Measurements from ENCODE around the gene MYO5C.
"Not testable (repeated sequence)": the region's sequence is repeated elsewhere in the genome, so short reads cannot be mapped to it uniquely, and the experiment has no call there.

The MYO5C gene

DNA sequence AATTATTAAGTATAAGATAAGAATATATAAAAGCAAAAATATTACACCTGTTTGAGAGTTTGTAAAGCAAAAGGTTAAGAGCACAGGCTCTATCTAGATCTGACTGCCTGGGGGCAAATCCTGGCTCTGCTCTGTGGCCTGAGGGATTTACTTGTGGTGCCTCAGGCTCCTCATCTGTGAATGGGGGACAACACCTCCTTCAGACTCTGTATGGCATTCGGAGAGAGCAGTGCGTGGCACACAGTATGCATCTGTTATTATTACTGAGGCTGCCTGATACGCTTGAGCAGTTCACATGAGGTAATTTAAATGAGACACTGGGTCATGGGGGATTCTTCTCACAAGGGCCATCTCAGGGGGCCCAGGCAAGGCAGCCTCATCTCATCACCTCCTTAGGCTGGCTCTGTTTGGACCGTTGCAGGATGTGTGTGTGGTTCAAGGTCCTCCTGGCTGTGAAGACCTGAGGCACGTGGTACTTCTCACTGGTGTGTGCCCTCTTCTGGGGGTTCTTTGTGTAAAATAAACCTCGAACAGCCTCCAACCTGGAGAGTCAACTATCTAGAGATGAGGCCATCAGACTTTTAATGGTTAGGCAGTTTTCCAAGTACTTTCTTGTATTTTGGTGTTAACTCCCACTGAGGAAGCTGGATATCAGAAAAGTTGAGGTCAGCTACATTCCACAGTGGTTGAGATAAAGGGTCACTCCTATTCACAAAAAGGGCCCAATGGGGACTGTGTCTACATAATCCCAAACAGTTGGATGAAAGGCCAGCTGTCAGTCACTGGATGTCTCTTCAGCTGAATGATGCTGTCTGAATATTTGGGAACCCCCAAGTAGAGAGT lies 113.4 kb downstream of the MYO5C start:
- H3K36me3 ChIP-seq (ENCODE audit: control insufficient read depth, insufficient read depth, low read length): no peaks in the 10 kb centered on the region
- H3K9me3 ChIP-seq (ENCODE audit: control insufficient read depth, low read length): no peaks in the 10 kb centered on the region
- no peak overlapping the region for H3K27ac ChIP-seq (ENCODE audit: insufficient read depth, low read depth, low read length, poor library complexity, severe bottlenecking)
- 85 to 92% methylated on average over 6 of the region's 6 CpGs for whole genome bisulfite sequencing, 2 experiments
- H3K4me3 ChIP-seq (ENCODE audit: insufficient read depth, low read depth, low read length): no peak overlapping the region
- peaks cover 6% of the 10 kb centered on the region for H3K4me1 ChIP-seq (ENCODE audit: control insufficient read depth, insufficient read depth, low read length)
- H3K27me3 ChIP-seq (ENCODE audit: control insufficient read depth, insufficient read depth, low read length, poor library complexity, severe bottlenecking): peaks cover 34% of the 10 kb centered on the region

DNA sequence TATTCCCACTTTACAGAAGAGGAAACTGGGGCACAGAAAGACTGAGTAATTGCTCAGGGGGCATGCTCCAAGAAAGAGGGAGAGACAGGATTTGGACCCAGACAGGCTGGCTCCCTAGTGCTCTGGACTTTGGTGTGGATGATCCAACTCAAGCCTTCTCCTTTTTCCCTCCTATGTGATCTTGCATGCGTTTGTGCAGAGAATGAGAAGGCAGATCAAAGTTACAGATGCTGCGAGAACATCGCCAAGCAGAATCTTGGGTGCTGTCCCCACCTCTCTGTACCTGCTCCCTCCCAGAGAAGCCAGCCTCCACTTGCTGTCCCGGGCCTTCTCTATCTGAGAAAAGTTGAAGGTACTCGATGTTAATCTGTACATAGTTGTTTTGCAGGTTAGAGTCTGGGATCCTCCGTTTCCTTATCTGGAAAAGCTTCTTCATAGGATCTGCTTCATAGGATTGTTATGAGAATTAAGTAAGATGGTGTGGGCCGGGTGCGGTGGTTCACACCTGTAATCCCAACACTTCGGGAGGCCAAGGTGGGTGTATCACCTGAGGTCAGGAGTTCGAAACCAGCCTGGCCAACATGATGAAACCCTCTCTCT lies 114.7 kb downstream of the MYO5C start:
- no peak overlapping the region for H3K27ac ChIP-seq (ENCODE audit: insufficient read depth, low read depth, low read length, poor library complexity, severe bottlenecking)
- peaks cover 34% of the 10 kb centered on the region for H3K27me3 ChIP-seq (ENCODE audit: control insufficient read depth, insufficient read depth, low read length, poor library complexity, severe bottlenecking)
- H3K36me3 ChIP-seq (ENCODE audit: control insufficient read depth, insufficient read depth, low read length): no peaks in the 10 kb centered on the region
- peaks cover 6% of the 10 kb centered on the region for H3K4me1 ChIP-seq (ENCODE audit: control insufficient read depth, insufficient read depth, low read length)
- H3K4me3 ChIP-seq (ENCODE audit: insufficient read depth, low read depth, low read length): peak overlapping the region; percentile 64
- whole genome bisulfite sequencing, 2 experiments: 83% methylated on average over 10 of the region's 10 CpGs
- H3K9me3 ChIP-seq (ENCODE audit: control insufficient read depth, low read length): no peaks in the 10 kb centered on the region

DNA sequence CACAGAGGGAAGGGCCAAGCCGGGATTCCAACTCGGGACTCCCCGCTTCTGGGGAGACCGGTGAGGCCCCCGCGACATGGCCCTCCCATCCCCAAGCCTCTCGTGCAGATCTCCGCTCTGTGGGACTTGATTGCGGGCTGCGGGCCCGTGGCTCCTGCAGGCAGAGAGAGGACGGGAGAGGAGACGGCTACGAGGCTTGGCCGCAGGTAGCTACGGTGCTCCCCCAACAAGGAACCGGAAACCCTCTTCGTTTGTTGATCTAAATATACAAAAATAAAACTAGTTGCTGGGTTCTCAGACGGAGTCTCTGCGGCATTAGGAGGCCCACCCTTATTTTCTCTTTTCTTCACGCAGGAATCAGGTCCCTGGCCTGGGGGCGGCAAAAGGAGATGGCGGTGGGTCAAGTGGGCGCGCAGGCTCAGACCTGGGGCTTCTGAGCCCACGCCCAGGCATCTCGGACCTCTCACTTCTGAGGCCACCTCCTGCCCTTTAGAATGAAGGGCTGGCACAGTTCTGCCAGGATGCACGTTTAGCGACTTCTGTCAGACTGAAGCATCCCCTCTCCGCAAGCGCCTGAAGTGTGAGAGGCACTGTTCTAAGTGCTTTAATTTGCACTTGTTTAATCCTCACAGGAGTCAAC lies 115.3 kb downstream of the MYO5C start:
- H3K36me3 ChIP-seq (ENCODE audit: control insufficient read depth, insufficient read depth, low read length): no peaks in the 10 kb centered on the region
- no peak overlapping the region for H3K27ac ChIP-seq (ENCODE audit: insufficient read depth, low read depth, low read length, poor library complexity, severe bottlenecking)
- WGBS, 2 experiments: 9% methylated on average over 31 of the region's 31 CpGs
- peaks cover 34% of the 10 kb centered on the region for H3K27me3 ChIP-seq (ENCODE audit: control insufficient read depth, insufficient read depth, low read length, poor library complexity, severe bottlenecking)
- H3K9me3 ChIP-seq (ENCODE audit: control insufficient read depth, low read length): no peaks in the 10 kb centered on the region
- H3K4me3 ChIP-seq (ENCODE audit: insufficient read depth, low read depth, low read length): peak overlapping the region; percentile 64
- peaks cover 6% of the 10 kb centered on the region for H3K4me1 ChIP-seq (ENCODE audit: control insufficient read depth, insufficient read depth, low read length)

DNA sequence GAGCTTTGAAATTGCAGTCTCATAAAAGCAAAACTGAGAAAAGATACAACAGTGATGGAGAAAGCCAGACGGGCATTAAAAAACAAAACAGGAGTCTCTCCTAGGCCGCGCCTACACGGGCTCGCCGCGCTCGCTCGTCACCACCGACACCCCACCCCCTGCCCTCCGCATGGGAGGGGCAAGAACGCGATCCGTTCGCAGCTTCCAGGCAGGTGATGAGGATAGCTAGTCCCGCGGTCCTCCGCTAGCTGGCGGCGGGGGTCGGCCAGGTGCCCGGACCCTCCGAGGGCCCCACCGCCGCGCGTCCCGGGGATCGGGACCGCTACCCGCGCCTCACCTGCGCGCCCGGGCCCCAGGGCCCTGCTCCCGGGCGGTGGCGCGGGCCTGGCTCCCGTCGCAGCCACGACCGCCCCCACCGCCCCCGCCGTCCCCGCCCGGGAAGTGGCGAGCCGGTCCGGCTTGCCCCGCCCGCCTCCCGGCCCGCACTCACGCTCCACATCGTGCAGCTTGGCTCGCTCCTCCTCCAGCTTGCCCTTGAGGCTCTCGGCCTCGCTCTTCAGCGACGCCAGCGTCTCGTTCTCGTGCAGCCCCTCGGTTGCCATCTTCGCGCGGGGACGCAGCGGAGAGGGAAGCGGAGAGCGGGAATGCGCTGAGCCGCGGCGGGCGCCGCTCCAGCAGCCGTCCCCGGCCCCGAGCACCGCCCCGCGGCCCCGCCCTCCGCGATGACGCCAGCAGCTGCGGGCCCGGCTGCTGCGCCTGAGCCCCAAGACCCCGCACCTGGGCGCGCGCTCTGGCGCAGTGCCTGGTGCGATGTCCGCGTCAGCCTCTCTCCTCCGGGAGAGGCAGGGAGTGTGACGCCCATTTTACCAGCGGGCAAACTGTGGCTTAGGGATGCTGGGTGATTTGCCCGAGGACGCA lies 116.1 kb downstream of the MYO5C start:
- no peak overlapping the region for H3K27ac ChIP-seq (ENCODE audit: insufficient read depth, low read depth, low read length, poor library complexity, severe bottlenecking)

DNA sequence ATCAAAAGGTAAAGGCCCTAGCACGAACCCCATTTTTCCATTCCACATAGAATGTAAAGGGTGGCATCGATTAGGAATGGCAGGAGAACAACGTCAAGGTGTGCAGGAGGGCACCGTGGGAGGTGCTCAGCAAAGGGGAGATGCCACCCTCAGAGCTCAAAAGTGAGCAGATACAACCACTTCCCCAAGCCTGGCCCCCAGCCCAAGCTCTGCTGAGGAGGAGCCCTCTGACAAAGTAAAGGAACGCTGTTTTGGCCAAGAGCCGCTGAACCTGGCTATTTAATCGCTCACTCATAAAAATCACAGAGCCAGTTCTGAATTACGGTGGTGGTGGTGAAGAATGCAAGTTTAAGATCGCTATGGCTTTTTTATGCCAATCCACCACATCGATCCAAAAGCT lies 116.8 kb downstream of the MYO5C start:
- peak overlapping the region; percentile 64 for H3K4me3 ChIP-seq (ENCODE audit: insufficient read depth, low read depth, low read length)
- H3K4me1 ChIP-seq (ENCODE audit: control insufficient read depth, insufficient read depth, low read length): peaks cover 6% of the 10 kb centered on the region
- no peaks in the 10 kb centered on the region for H3K9me3 ChIP-seq (ENCODE audit: control insufficient read depth, low read length)
- H3K27ac ChIP-seq (ENCODE audit: insufficient read depth, low read depth, low read length, poor library complexity, severe bottlenecking): no peak overlapping the region
- H3K36me3 ChIP-seq (ENCODE audit: control insufficient read depth, insufficient read depth, low read length): no peaks in the 10 kb centered on the region
- 23 to 28% methylated on average over 10 of the region's 10 CpGs for WGBS, 2 experiments
- H3K27me3 ChIP-seq (ENCODE audit: control insufficient read depth, insufficient read depth, low read length, poor library complexity, severe bottlenecking): peaks cover 34% of the 10 kb centered on the region

More for the DNA sequence above, 116.1 kb downstream of the MYO5C start:
- Histone ChIP-seq H3K4me1 (ENCODE audit: control insufficient read depth, insufficient read depth, low read length) (peaks cover 6% of the 10 kb centered on the region), H3K36me3 (ENCODE audit: control insufficient read depth, insufficient read depth, low read length) (no peaks in the 10 kb centered on the region), H3K4me3 (ENCODE audit: insufficient read depth, low read depth, low read length) (peak overlapping the region; percentile 64), H3K9me3 (ENCODE audit: control insufficient read depth, low read length) (no peaks in the 10 kb centered on the region), H3K27me3 (ENCODE audit: control insufficient read depth, insufficient read depth, low read length, poor library complexity, severe bottlenecking) (peaks cover 34% of the 10 kb centered on the region)
- 0% methylated on average over 105 of the region's 105 CpGs for WGBS, 2 experiments

DNA sequence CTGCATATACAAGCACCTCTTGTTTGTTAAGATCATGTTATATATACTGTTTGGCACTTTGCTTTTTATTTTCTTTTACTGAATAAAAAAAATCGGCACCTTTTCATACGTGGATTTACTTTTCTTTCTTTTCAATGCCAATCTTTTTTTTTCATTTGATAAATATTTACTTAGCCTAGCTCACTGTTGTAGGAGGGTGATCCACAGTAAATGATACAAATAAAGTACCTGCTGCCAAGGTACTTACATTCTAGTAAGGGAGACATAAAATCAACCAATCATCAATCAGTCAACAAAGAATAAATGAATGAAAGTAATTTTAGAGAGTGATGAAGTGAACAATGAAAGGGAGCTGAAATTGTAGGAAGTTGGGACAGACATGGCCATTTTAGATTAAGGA lies 122.7 kb downstream of the MYO5C start:
- Histone ChIP-seq H3K27ac (ENCODE audit: insufficient read depth, low read depth, low read length, poor library complexity, severe bottlenecking) (no peak overlapping the region), H3K27me3 (ENCODE audit: control insufficient read depth, insufficient read depth, low read length, poor library complexity, severe bottlenecking) (no peaks in the 10 kb centered on the region), H3K4me1 (ENCODE audit: control insufficient read depth, insufficient read depth, low read length) (peaks cover 6% of the 10 kb centered on the region), H3K36me3 (ENCODE audit: control insufficient read depth, insufficient read depth, low read length) (no peaks in the 10 kb centered on the region), H3K9me3 (ENCODE audit: control insufficient read depth, low read length) (no peaks in the 10 kb centered on the region), H3K4me3 (ENCODE audit: insufficient read depth, low read depth, low read length) (no peak overlapping the region)
- 100% methylated on average over 2 of the region's 2 CpGs; no CpG with 5 or more reads in 1 of the 2 experiments for WGBS, 2 experiments

DNA sequence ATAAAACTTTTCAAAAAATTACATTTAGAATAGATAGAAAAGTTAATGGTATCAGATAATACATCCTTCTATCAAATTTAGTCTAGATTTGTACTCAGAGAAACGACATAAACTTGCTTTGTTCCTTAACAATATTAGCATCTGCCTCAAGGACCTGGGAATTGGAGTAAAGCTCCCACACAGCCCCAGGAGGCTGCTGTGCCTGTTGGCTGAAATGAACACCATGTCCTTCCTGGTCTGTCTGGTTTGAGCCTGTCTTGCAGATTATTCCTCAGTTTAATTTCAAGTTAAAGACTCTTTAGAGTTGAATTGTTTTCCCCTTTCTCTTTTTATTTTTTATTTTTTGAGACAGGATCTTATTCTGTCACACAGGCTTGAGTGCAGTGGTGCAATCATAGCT lies 123.8 kb downstream of the MYO5C start:
- Histone ChIP-seq H3K9me3 (ENCODE audit: control insufficient read depth, low read length) (no peaks in the 10 kb centered on the region), H3K27me3 (ENCODE audit: control insufficient read depth, insufficient read depth, low read length, poor library complexity, severe bottlenecking) (no peaks in the 10 kb centered on the region), H3K4me1 (ENCODE audit: control insufficient read depth, insufficient read depth, low read length) (peaks cover 6% of the 10 kb centered on the region), H3K27ac (ENCODE audit: insufficient read depth, low read depth, low read length, poor library complexity, severe bottlenecking) (no peak overlapping the region), H3K36me3 (ENCODE audit: control insufficient read depth, insufficient read depth, low read length) (no peaks in the 10 kb centered on the region), H3K4me3 (ENCODE audit: insufficient read depth, low read depth, low read length) (no peak overlapping the region)
- WGBS, 2 experiments: 8 to 13% methylated on average over 1 of the region's 1 CpG

DNA sequence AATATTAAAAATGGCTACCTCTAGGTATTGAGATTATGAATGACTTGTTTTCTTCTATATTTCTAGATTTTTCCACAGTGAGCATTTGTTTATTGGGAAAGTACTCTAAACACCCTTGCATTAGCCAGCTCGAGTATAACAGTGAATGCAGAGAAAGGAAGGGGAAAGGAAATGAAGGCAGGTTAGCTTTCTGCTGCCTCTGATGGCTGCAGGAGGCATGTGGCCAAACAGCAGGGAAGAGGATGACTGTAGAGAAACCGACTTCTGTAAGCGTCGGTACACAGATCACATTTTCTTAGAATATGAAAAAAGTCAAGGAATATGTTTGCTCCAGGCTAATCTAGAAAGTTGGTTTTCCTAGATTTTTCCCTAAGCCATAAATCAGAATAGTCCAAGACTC lies 124.2 kb downstream of the MYO5C start:
- Histone ChIP-seq H3K36me3 (ENCODE audit: control insufficient read depth, insufficient read depth, low read length) (no peaks in the 10 kb centered on the region), H3K4me1 (ENCODE audit: control insufficient read depth, insufficient read depth, low read length) (peaks cover 6% of the 10 kb centered on the region), H3K9me3 (ENCODE audit: control insufficient read depth, low read length) (no peaks in the 10 kb centered on the region), H3K27ac (ENCODE audit: insufficient read depth, low read depth, low read length, poor library complexity, severe bottlenecking) (no peak overlapping the region), H3K4me3 (ENCODE audit: insufficient read depth, low read depth, low read length) (no peak overlapping the region), H3K27me3 (ENCODE audit: control insufficient read depth, insufficient read depth, low read length, poor library complexity, severe bottlenecking) (no peaks in the 10 kb centered on the region)
- 12 to 24% methylated on average over 4 of the region's 4 CpGs for WGBS, 2 experiments

DNA sequence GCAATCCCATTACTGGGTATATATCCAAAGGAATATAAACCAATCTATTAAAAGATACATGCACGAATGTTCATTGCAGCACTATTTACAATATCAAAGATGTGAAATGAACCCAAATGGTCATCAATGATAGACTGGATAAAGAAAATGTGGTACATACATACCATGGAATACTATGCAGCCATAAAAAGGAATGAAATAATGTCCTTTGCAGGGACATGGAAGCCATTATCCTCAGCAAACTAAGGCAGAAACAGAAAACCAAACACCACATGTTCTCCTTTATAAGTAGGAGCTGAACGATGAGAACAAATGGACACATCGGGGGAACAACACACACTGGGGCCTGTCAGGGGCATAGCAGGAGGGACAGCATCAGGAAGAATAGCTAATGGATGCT lies 125.4 kb downstream of the MYO5C start:
- 82 to 92% methylated on average over 3 of the region's 3 CpGs for WGBS, 2 experiments
- not testable (repeated sequence) for H3K27me3 ChIP-seq (ENCODE audit: control insufficient read depth, insufficient read depth, low read length, poor library complexity, severe bottlenecking); H3K9me3 ChIP-seq (ENCODE audit: control insufficient read depth, low read length); H3K27ac ChIP-seq (ENCODE audit: insufficient read depth, low read depth, low read length, poor library complexity, severe bottlenecking); H3K4me1 ChIP-seq (ENCODE audit: control insufficient read depth, insufficient read depth, low read length); H3K36me3 ChIP-seq (ENCODE audit: control insufficient read depth, insufficient read depth, low read length); H3K4me3 ChIP-seq (ENCODE audit: insufficient read depth, low read depth, low read length)

Measured in ectodermal cell (in vitro differentiated cells).